Testis (tissue), 3 donors: ENCODE measurements around the gene CIDEB. TPM values are rescaled to one million over a fixed set of nuclear protein-coding genes. Genes with fewer than 3 reads are reported as not detected.

Experiments used
- DNase-seq: peaks from one replicate; pipeline ENCODE4 v3.0.0-alpha.2; 2019
- H3K27ac ChIP-seq, 2 donors: fragments of 200-600 bp; sonication (generic); one replicate each; pipeline ENCODE4 v1.5.1; 2019
- H3K27me3 ChIP-seq: fragments of 200-600 bp; sonication (generic); one replicate; pipeline ENCODE4 v1.5.1; 2019
- H3K36me3 ChIP-seq: fragments of 200-600 bp; sonication (generic); one replicate; pipeline ENCODE4 v1.5.1; 2017; ENCODE audit warnings: low read depth; ENCODE audit errors: missing control alignments
- H3K4me1 ChIP-seq: fragments of 200-600 bp; sonication (generic); one replicate; pipeline ENCODE4 v1.5.1; 2019
- H3K4me3 ChIP-seq, 2 donors: fragments of 200-600 bp; sonication (generic); one replicate each; pipeline ENCODE4 v1.5.1; 2017 to 2019
- H3K9me3 ChIP-seq: fragments of 200-600 bp; sonication (generic); one replicate; pipeline ENCODE4 v1.5.1; 2017
- CTCF ChIP-seq, 3 experiments: fragments of 450-650 bp in 2 of 3; fragments of 200-600 bp in 1 of 3; sonication (generic) in 1 of 3; IDR thresholded peaks; one replicate each; pipeline ENCODE4 v1.5.1; 2016 to 2019; ENCODE audit warnings: antibody characterized with exemption in 3 of 3, mild to moderate bottlenecking in 2 of 3, moderate library complexity in 1 of 3
- POLR2A ChIP-seq: fragments of 450-650 bp; IDR thresholded peaks from one replicate; pipeline ENCODE4 v1.6.1; 2017; ENCODE audit warnings: antibody characterized with exemption, mild to moderate bottlenecking, moderate library complexity
- WGBS, 2 donors: methylation state at CpG; one replicate each; pipeline ENCODE4 v1.1.5; 2018; 5-methylcytosine and 5-hydroxymethylcytosine counted together
- intact Hi-C: fragments of 100-400 bp; cut with DNase I; formaldehyde crosslinking; loops from one replicate; pipeline ENCODE4 v1.15.1; 2023; ENCODE audit warnings: low total_unique reads
- polyA plus RNA-seq: library from polyadenylated mRNA; stranded (reverse); fragments of 350-450 nt; fragmentation: Illumina TruSeq; extraction: RNeasy Lipid Tissue Mini Kit (QIAGEN cat#74804); gene quantifications from one replicate; pipeline ENCODE4 v1.2.3, GENCODE V29; 2014; ENCODE audit warnings: low read depth, low replicate concordance; ENCODE audit not compliant: insufficient read depth
- total RNA-seq, 2 donors: library from RNA; depleted of rRNA; stranded (reverse); fragments of >200 nt; gene quantifications; one replicate each; pipeline ENCODE4 v1.2.3, GENCODE V29; 2016

The CIDEB gene
- total and polyA plus RNA-seq, 3 donors from 2014 or later: 3.8 to 7.0 (median 6.6) TPM

- no peak for TF ChIP-seq POLR2A
- no peak for TF ChIP-seq CTCF (IDR thresholded peaks at IDR 0.05)
- Histone ChIP-seq H3K9me3 (no peaks in the 10 kb centered on the region), H3K36me3 (no peaks in the 10 kb centered on the region), H3K27me3 (no peaks in the 10 kb centered on the region), H3K4me3 (no peak overlapping the region), H3K27ac (no peak overlapping the region), H3K4me1 (peaks cover 20% of the 10 kb centered on the region)
- intact Hi-C loops: no loop called here
- 85 to 96% methylated on average over 7 of the region's 7 CpGs for WGBS, 2 donors
- no peak for DNase-seq
These were observed 29.5 kb upstream of the CIDEB start for GRCh38 chr14:24337144-24337823.

- 74% methylated on average over 11 to 12 of the region's 12 CpGs for WGBS, 2 donors
These were observed 27.8 kb upstream of the CIDEB start for GRCh38 chr14:24335461-24336171.

GRCh38 chr14:24334431-24335291 is 26.9 kb upstream of the CIDEB start, which contains the start of gene ADCY4:
Gene ADCY4, minus strand, starts transcription at chr14:24335071. Its CDS starts 419 bp downstream, at chr14:24334652.
- no peaks in the 10 kb centered on the region for H3K27me3 ChIP-seq
- H3K36me3 ChIP-seq: no peaks in the 10 kb centered on the region
- H3K4me3 ChIP-seq: peak within 1 kb of the TSS; percentile 32 to 34
- H3K27ac ChIP-seq: peak within 1 kb of the TSS in 1 of 2 donors; percentile 11
- no peaks in the 10 kb centered on the region for H3K9me3 ChIP-seq
- 6 to 19% methylated on average over 9 to 56 of the region's 65 CpGs for WGBS, 2 donors
- no peak for DNase-seq
- peaks cover 21% of the 10 kb centered on the region for H3K4me1 ChIP-seq
- intact Hi-C loops: loop anchor here (5.0 kb wide), 1 partner anchor 98 kb away; no protein-coding TSS in a partner anchor
- TF ChIP-seq POLR2A (no peak), CTCF (IDR thresholded peaks at IDR 0.05) (no peak)

More at GRCh38 chr14:24335461-24336171, 27.8 kb upstream of the CIDEB start:
- H3K4me1 ChIP-seq: peaks cover 21% of the 10 kb centered on the region
- H3K4me3 ChIP-seq: no peak overlapping the region
- no peaks in the 10 kb centered on the region for H3K27me3 ChIP-seq
- no peak for DNase-seq
- H3K36me3 ChIP-seq: no peaks in the 10 kb centered on the region
- intact Hi-C loops: no loop called here
- no peaks in the 10 kb centered on the region for H3K9me3 ChIP-seq
- H3K27ac ChIP-seq: no peak overlapping the region
- TF ChIP-seq POLR2A (no peak), CTCF (IDR thresholded peaks at IDR 0.05) (no peak)

- Histone ChIP-seq H3K4me1 (peaks cover 21% of the 10 kb centered on the region), H3K27me3 (no peaks in the 10 kb centered on the region), H3K9me3 (no peaks in the 10 kb centered on the region), H3K27ac (no peak overlapping the region), H3K4me3 (no peak overlapping the region), H3K36me3 (no peaks in the 10 kb centered on the region)
- 17 to 20% methylated on average over 28 to 56 of the region's 56 CpGs for WGBS, 2 donors
- DNase-seq: peak; percentile 79
- intact Hi-C loops: loop anchor here (5.0 kb wide), 1 partner anchor 100 kb away; no protein-coding TSS in a partner anchor
- TF ChIP-seq POLR2A: no peak
- peak; percentile 49 to 78 (median 72) for TF ChIP-seq CTCF (IDR thresholded peaks at IDR 0.05)
These were observed 24.7 kb upstream of the CIDEB start for GRCh38 chr14:24332268-24332993.
